Type B pancreatic cell (in vitro differentiated cells): ENCODE measurements around the gene SLC22A23. TPM values are rescaled to one million over a fixed set of nuclear protein-coding genes. Genes with fewer than 3 reads are reported as not detected.

Experiments used
- DNase-seq: peaks from one replicate; pipeline ENCODE4 v3.0.0; 2021; ENCODE audit warnings: mixed read lengths; ENCODE audit not compliant: unreplicated experiment; ENCODE audit errors: extremely low spot score
- H3K27ac Mint-ChIP-seq: 2 replicates; pipeline ENCODE4 v1.8.0; 2021; ENCODE audit warnings: mild to moderate bottlenecking, mixed read lengths
- H3K27me3 Mint-ChIP-seq: 2 replicates; pipeline ENCODE4 v1.8.0; 2021; ENCODE audit warnings: mixed read lengths
- H3K36me3 Mint-ChIP-seq: 2 replicates; pipeline ENCODE4 v1.8.0; 2021; ENCODE audit warnings: mixed read lengths
- H3K4me1 Mint-ChIP-seq: one replicate; pipeline ENCODE4 v1.8.0; 2021; ENCODE audit warnings: mixed read lengths; ENCODE audit not compliant: unreplicated experiment
- H3K4me3 Mint-ChIP-seq: 2 replicates; pipeline ENCODE4 v1.8.0; 2021; ENCODE audit warnings: mild to moderate bottlenecking, mixed read lengths
- H3K9me3 Mint-ChIP-seq: 2 replicates; pipeline ENCODE4 v1.8.0; 2021; ENCODE audit warnings: mixed read lengths
- total RNA-seq: library from RNA; stranded (reverse); gene quantifications from 2 replicates; pipeline ENCODE4 v1.2.1, GENCODE V29; 2021; ENCODE audit warnings: low replicate concordance
- TF ChIP-seq, protein P1 (sequence below): fragments of 200-600 bp; sonication (generic); conservative IDR thresholded peaks from 2 replicates; pipeline ENCODE4 v1.5.0; 2021; ENCODE audit warnings: antibody characterized with exemption, mild to moderate bottlenecking

Gene SLC22A23
- total RNA-seq, 1 donor from 2014 or later: 36.6 TPM

GRCh38 chr6:3239110-3239830, 217.6 kb downstream of the SLC22A23 start:
- H3K4me1 Mint-ChIP-seq: peaks cover 7% of the 10 kb centered on the region
- H3K36me3 Mint-ChIP-seq: peaks cover 8% of the 10 kb centered on the region
- TF ChIP-seq, protein P1, sequence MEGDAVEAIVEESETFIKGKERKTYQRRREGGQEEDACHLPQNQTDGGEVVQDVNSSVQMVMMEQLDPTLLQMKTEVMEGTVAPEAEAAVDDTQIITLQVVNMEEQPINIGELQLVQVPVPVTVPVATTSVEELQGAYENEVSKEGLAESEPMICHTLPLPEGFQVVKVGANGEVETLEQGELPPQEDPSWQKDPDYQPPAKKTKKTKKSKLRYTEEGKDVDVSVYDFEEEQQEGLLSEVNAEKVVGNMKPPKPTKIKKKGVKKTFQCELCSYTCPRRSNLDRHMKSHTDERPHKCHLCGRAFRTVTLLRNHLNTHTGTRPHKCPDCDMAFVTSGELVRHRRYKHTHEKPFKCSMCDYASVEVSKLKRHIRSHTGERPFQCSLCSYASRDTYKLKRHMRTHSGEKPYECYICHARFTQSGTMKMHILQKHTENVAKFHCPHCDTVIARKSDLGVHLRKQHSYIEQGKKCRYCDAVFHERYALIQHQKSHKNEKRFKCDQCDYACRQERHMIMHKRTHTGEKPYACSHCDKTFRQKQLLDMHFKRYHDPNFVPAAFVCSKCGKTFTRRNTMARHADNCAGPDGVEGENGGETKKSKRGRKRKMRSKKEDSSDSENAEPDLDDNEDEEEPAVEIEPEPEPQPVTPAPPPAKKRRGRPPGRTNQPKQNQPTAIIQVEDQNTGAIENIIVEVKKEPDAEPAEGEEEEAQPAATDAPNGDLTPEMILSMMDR: peak; percentile 64
- DNase-seq: no peak
- H3K4me3 Mint-ChIP-seq: no peak overlapping the region
- no peak overlapping the region for H3K27ac Mint-ChIP-seq
- no peaks in the 10 kb centered on the region for H3K9me3 Mint-ChIP-seq
- H3K27me3 Mint-ChIP-seq: peaks cover 24% of the 10 kb centered on the region

GRCh38 chr6:3237761-3238662, 218.8 kb downstream of the SLC22A23 start:
- DNase-seq: no peak
- Mint-ChIP-seq H3K27ac (no peak overlapping the region), H3K36me3 (peaks cover 4% of the 10 kb centered on the region), H3K4me3 (no peak overlapping the region), H3K27me3 (peaks cover 34% of the 10 kb centered on the region), H3K4me1 (peaks cover 18% of the 10 kb centered on the region), H3K9me3 (no peaks in the 10 kb centered on the region)
- TF ChIP-seq, protein P1: no peak

GRCh38 chr6:3236005-3236404, 220.8 kb downstream of the SLC22A23 start:
- no peak for DNase-seq
- no peaks in the 10 kb centered on the region for H3K9me3 Mint-ChIP-seq
- no peaks in the 10 kb centered on the region for H3K36me3 Mint-ChIP-seq
- TF ChIP-seq, protein P1: no peak
- peaks cover 29% of the 10 kb centered on the region for H3K4me1 Mint-ChIP-seq
- peaks cover 42% of the 10 kb centered on the region for H3K27me3 Mint-ChIP-seq
- no peak overlapping the region for H3K27ac Mint-ChIP-seq
- H3K4me3 Mint-ChIP-seq: no peak overlapping the region

GRCh38 chr6:3235486-3235885, 221.4 kb downstream of the SLC22A23 start:
- H3K4me3 Mint-ChIP-seq: no peak overlapping the region
- H3K27ac Mint-ChIP-seq: no peak overlapping the region
- TF ChIP-seq, protein P1: no peak
- no peaks in the 10 kb centered on the region for H3K9me3 Mint-ChIP-seq
- DNase-seq: no peak
- H3K36me3 Mint-ChIP-seq: no peaks in the 10 kb centered on the region
- peaks cover 29% of the 10 kb centered on the region for H3K4me1 Mint-ChIP-seq
- H3K27me3 Mint-ChIP-seq: peaks cover 48% of the 10 kb centered on the region

- DNase-seq: no peak
- peak overlapping the region; percentile 32 for H3K4me3 Mint-ChIP-seq
- H3K27ac Mint-ChIP-seq: no peak overlapping the region
- H3K27me3 Mint-ChIP-seq: peaks cover 54% of the 10 kb centered on the region
- no peaks in the 10 kb centered on the region for H3K9me3 Mint-ChIP-seq
- no peaks in the 10 kb centered on the region for H3K36me3 Mint-ChIP-seq
- TF ChIP-seq, protein P1: no peak
- peaks cover 37% of the 10 kb centered on the region for H3K4me1 Mint-ChIP-seq
These were observed 222.9 kb downstream of the SLC22A23 start for GRCh38 chr6:3233904-3234303.
